SU-DHL-6 (cell line): Measurements from ENCODE around the gene TAX1BP1.

Experiments
- H2AFZ ChIP-seq: fragments of 200-600 bp; sonication (generic); 2 replicates; pipeline ENCODE4 v1.6.1; 2014; ENCODE audit warnings: low read depth, mild to moderate bottlenecking, moderate library complexity, mixed read lengths, antibody characterized with exemption, low read length; ENCODE audit not compliant: severe bottlenecking
- H3F3A ChIP-seq: fragments of 200-600 bp; shearing (Covaris generic); 2 replicates; pipeline ENCODE4 v1.6.0; 2016; ENCODE audit warnings: antibody characterized with exemption, mild to moderate bottlenecking; ENCODE audit not compliant: insufficient read depth
- H3K27ac ChIP-seq: fragments of 200-600 bp; sonication (generic); 2 replicates; pipeline ENCODE4 v1.5.1; 2016; ENCODE audit warnings: low read depth, mild to moderate bottlenecking, low read length, moderate library complexity, mixed read lengths
- H3K27me3 ChIP-seq: fragments of 200-600 bp; sonication (generic), shearing (Covaris generic); 2 replicates; pipeline ENCODE4 v1.6.0; 2014; ENCODE audit warnings: mild to moderate bottlenecking, low read length
- H3K36me3 ChIP-seq: fragments of 200-600 bp; sonication (generic); 2 replicates; pipeline ENCODE4 v1.6.1; 2014; ENCODE audit warnings: mild to moderate bottlenecking, low read length, mixed read lengths
- H3K4me2 ChIP-seq: fragments of 300-600, 200-600 bp; shearing (Covaris generic), sonication (generic); 2 replicates; pipeline ENCODE4 v1.6.0; 2014; ENCODE audit warnings: low read length, low read depth, mild to moderate bottlenecking; ENCODE audit not compliant: poor library complexity, severe bottlenecking
- H3K4me3 ChIP-seq: fragments of 200-600 bp; sonication (generic); 2 replicates; pipeline ENCODE4 v1.5.1; 2014; ENCODE audit warnings: antibody characterized with exemption, low read length, mild to moderate bottlenecking, mixed read lengths; ENCODE audit not compliant: insufficient read depth, poor library complexity, severe bottlenecking
- H3K79me2 ChIP-seq: fragments of 200-600 bp; sonication (generic); 2 replicates; pipeline ENCODE4 v1.6.1; 2014; ENCODE audit warnings: mild to moderate bottlenecking, low read length, moderate library complexity; ENCODE audit not compliant: insufficient read depth
- H3K9ac ChIP-seq: fragments of 200-600 bp; sonication (generic); 2 replicates; pipeline ENCODE4 v1.7.0; 2014; ENCODE audit warnings: mild to moderate bottlenecking, low read length
- H3K9me2 ChIP-seq: fragments of 200-600 bp; sonication (generic); replicated peaks from 2 replicates; pipeline ENCODE4 v1.6.1; 2014; ENCODE audit warnings: low read length; ENCODE audit not compliant: insufficient read depth
- H3K9me3 ChIP-seq: fragments of 200-600 bp; sonication (generic); 2 replicates; pipeline ENCODE4 v1.6.1; 2014; ENCODE audit warnings: low read length, mixed read lengths; ENCODE audit not compliant: insufficient read depth
- H4K20me1 ChIP-seq: fragments of 200-600 bp; sonication (generic); 2 replicates; pipeline ENCODE4 v1.6.1; 2014; ENCODE audit warnings: low read depth, mild to moderate bottlenecking, antibody characterized with exemption, low read length, moderate library complexity, mixed read lengths
- CTCF ChIP-seq: fragments of 200-600 bp; sonication (generic); IDR thresholded peaks from one replicate; pipeline ENCODE4 v1.5.1; 2017; ENCODE audit warnings: antibody characterized with exemption, mild to moderate bottlenecking, low read length, moderate library complexity; ENCODE audit not compliant: insufficient read depth, poor library complexity, severe bottlenecking
- EZH2phosphoT487 ChIP-seq: fragments of 200-600 bp; sonication (generic), shearing (Covaris generic); conservative IDR thresholded peaks from 2 replicates; pipeline ENCODE4 v1.6.1; 2018; ENCODE audit warnings: mild to moderate bottlenecking, antibody characterized with exemption, low read length, moderate library complexity, mixed read lengths

The TAX1BP1 gene

GRCh38 chr7:27714831-27715444 lies 25.0 kb upstream of the TAX1BP1 start:
- H3K27ac ChIP-seq = no peak overlapping the region
- H3K27me3 ChIP-seq = no peaks in the 10 kb centered on the region
- no peak overlapping the region for H3K9ac ChIP-seq
- no peaks in the 10 kb centered on the region for H3K79me2 ChIP-seq
- H3K9me3 ChIP-seq = no peaks in the 10 kb centered on the region
- no peak overlapping the region for H3K4me2 ChIP-seq
- H3F3A ChIP-seq = no peaks in the 10 kb centered on the region
- H2AFZ ChIP-seq = no peak overlapping the region
- no peaks in the 10 kb centered on the region for H3K9me2 ChIP-seq
- TF ChIP-seq CTCF (no peak), EZH2phosphoT487 (no peak)
- no peaks in the 10 kb centered on the region for H3K36me3 ChIP-seq
- H4K20me1 ChIP-seq = no peaks in the 10 kb centered on the region
- H3K4me3 ChIP-seq = no peak overlapping the region

GRCh38 chr7:27723085-27723484 lies 16.9 kb upstream of the TAX1BP1 start:
- Histone ChIP-seq H3K4me2 (no peak overlapping the region), H2AFZ (no peak overlapping the region), H3K9ac (no peak overlapping the region), H3K9me2 (no peaks in the 10 kb centered on the region), H4K20me1 (no peaks in the 10 kb centered on the region), H3F3A (no peaks in the 10 kb centered on the region), H3K27me3 (no peaks in the 10 kb centered on the region), H3K4me3 (no peak overlapping the region), H3K9me3 (no peaks in the 10 kb centered on the region), H3K36me3 (no peaks in the 10 kb centered on the region), H3K79me2 (no peaks in the 10 kb centered on the region), H3K27ac (no peak overlapping the region)
- TF ChIP-seq CTCF = no peak
- no peak for TF ChIP-seq EZH2phosphoT487

GRCh38 chr7:27727058-27727457 lies 12.9 kb upstream of the TAX1BP1 start:
- no peak overlapping the region for H2AFZ ChIP-seq
- no peaks in the 10 kb centered on the region for H3K9me2 ChIP-seq
- no peaks in the 10 kb centered on the region for H3K27me3 ChIP-seq
- no peaks in the 10 kb centered on the region for H4K20me1 ChIP-seq
- no peaks in the 10 kb centered on the region for H3K79me2 ChIP-seq
- TF ChIP-seq EZH2phosphoT487 (no peak), CTCF (no peak)
- H3K9me3 ChIP-seq = no peaks in the 10 kb centered on the region
- H3K9ac ChIP-seq = no peak overlapping the region
- H3F3A ChIP-seq = no peaks in the 10 kb centered on the region
- no peak overlapping the region for H3K4me3 ChIP-seq
- H3K27ac ChIP-seq = no peak overlapping the region
- H3K4me2 ChIP-seq = no peak overlapping the region
- H3K36me3 ChIP-seq = no peaks in the 10 kb centered on the region
